ENCODE data around the gene TAS1R3.

TAS1R3 gene

DNA sequence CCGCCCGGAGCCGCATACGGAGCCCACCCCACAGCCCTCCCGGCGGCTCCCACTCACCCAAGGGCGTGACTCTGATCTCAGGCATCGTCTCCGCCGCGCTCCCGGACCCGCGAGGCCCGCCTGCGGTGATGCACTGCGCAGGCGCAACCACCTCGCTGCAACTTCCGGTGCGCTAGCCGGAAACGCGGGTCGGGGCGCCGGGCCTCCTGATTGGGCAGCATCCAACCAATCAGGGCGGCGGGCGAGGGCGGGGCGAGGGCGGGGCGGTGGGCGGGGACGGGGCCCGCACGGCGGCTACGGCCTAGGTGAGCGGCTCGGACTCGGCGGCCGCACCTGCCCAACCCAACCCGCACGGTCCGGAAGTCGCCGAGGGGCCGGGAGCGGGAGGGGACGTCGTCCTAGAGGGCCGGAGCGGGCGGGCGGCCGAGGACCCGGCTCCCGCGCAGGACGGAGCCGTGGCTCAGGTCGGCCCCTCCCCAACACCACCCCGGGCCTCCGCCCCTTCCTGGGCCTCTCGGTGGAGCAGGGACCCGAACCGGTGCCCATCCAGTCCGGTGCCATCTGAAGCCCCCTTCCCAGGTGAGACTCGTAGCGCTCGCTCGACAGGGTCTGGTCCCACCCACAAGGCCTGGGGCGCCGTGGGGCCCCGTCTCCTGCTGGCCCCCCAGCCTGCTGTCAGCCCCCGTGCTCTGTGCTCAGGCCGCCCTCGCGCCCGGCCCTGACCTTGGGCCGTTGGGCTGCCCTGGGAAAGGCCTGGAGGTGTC is 6.4 kb upstream of the TAS1R3 start, which contains the start of the genes CPTP and INTS11:
Gene CPTP, plus strand, starts transcription at position 279 of the 764 bp plus-strand sequence. CDS start 2,109 bp downstream, outside the sequence.
Gene INTS11, minus strand, starts transcription at position 137 of the 764 bp plus-strand sequence. Its CDS starts 52 bp downstream, at position 85.
- Histone ChIP-seq H3K4me3 (ENCODE audit: low read depth, low read length) (peak within 1 kb of the TSS; percentile 88), H3K4me1 (no peaks in the 10 kb centered on the region; the same call in 1 of the 2 replicates), H3K27me3 (no peaks in the 10 kb centered on the region), H3K9me3 (no peaks in the 10 kb centered on the region), H3K36me3 (peaks cover 28% of the 10 kb centered on the region)
- DNase-seq: peak; percentile 98
- TF ChIP-seq, protein P1, sequence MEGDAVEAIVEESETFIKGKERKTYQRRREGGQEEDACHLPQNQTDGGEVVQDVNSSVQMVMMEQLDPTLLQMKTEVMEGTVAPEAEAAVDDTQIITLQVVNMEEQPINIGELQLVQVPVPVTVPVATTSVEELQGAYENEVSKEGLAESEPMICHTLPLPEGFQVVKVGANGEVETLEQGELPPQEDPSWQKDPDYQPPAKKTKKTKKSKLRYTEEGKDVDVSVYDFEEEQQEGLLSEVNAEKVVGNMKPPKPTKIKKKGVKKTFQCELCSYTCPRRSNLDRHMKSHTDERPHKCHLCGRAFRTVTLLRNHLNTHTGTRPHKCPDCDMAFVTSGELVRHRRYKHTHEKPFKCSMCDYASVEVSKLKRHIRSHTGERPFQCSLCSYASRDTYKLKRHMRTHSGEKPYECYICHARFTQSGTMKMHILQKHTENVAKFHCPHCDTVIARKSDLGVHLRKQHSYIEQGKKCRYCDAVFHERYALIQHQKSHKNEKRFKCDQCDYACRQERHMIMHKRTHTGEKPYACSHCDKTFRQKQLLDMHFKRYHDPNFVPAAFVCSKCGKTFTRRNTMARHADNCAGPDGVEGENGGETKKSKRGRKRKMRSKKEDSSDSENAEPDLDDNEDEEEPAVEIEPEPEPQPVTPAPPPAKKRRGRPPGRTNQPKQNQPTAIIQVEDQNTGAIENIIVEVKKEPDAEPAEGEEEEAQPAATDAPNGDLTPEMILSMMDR (IDR thresholded peaks at IDR 0.05; ENCODE audit: low read depth, low read length): no peak

DNA sequence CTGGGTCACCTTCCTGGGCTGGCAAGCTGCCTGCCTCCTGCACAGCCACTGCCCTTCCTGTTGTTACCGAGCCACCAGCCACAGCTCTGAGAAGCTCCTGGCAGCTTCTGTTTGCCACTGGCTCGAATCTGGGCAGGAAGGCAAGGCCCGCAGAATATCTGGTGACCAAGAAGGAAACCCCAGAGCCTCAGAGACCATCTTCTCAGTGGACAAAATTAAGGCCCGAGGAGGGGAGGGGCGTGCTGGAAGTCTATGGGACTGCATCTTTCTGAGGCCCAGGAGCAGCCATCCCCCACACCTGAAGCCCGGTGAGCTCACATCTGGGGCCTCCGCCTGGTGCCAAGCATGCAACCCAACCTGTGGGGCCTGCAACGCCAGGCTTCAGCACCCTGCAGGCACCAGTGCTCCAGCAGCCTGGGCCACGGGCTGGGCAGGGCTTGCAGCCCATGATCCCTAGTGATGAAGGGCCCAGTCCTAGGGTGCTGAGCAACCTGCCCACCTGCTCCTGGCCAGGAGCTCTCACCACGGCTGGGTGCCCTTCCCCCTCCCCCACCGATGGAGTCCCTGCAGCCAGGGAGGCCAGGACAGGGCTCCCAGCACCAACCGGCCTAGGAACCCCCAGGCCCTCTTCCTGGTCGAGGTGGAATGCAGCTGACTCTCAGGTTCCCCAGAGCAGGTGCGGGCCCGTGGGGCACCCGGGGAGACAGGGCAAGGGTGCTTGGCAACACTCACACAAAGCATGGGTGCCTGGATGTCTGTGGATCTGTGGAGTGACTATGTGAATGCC is 5.6 kb upstream of the TAS1R3 start:
- Histone ChIP-seq H3K4me3 (ENCODE audit: low read depth, low read length) (peak overlapping the region; percentile 88), H3K4me1 (no peaks in the 10 kb centered on the region; the same call in 1 of the 2 replicates), H3K9me3 (no peaks in the 10 kb centered on the region), H3K36me3 (peaks cover 20% of the 10 kb centered on the region), H3K27me3 (no peaks in the 10 kb centered on the region; the same call in 1 of the 2 replicates)
- no peak for DNase-seq
- TF ChIP-seq, protein P1 (IDR thresholded peaks at IDR 0.05; ENCODE audit: low read depth, low read length): no peak

DNA sequence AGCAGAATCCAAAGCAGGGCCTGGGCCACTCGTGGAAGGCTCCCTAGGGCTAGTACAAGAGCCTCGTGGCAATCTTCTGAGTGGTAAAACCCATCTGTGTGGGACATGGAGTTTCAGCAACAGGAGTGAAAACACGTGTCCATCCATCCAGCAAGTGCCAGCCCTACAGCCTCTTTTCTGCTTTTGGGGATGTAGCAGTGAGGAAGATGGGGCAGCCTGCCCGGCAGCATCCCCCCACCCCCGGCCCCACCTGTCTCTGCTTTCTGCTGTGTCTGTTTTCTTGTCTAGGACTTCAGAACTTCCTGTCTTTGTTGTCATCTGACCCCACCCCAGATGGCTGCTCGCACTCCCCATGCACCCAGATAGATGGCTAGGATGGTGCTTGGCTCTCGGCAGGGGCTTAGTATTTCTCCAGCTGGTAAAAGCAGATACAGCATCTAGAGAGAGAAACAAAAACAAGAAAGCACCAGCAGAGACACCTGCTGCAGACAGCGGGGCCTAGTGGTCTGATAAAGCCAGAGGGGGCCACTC is 4.9 kb upstream of the TAS1R3 start:
- no peak overlapping the region for H3K4me3 ChIP-seq (ENCODE audit: low read depth, low read length)
- peaks cover 14% of the 10 kb centered on the region for H3K36me3 ChIP-seq
- H3K4me1 ChIP-seq: no peaks in the 10 kb centered on the region; the same call in 1 of the 2 replicates
- TF ChIP-seq, protein P1 (IDR thresholded peaks at IDR 0.05; ENCODE audit: low read depth, low read length): no peak
- peaks cover 6% of the 10 kb centered on the region for H3K27me3 ChIP-seq
- H3K9me3 ChIP-seq: no peaks in the 10 kb centered on the region
- DNase-seq: no peak

DNA sequence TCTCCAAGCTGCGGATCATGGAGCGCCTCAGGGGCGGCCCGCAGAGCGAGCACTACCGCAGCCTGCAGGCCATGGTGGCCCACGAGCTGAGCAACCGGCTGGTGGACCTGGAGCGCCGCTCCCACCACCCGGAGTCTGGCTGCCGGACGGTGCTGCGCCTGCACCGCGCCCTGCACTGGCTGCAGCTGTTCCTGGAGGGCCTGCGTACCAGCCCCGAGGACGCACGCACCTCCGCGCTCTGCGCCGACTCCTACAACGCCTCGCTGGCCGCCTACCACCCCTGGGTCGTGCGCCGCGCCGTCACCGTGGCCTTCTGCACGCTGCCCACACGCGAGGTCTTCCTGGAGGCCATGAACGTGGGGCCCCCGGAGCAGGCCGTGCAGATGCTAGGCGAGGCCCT is 3.8 kb upstream of the TAS1R3 start:
- H3K36me3 ChIP-seq: peaks cover 9% of the 10 kb centered on the region
- no peaks in the 10 kb centered on the region for H3K9me3 ChIP-seq
- no peak for DNase-seq
- H3K4me1 ChIP-seq: no peaks in the 10 kb centered on the region; the same call in 1 of the 2 replicates
- TF ChIP-seq, protein P1 (IDR thresholded peaks at IDR 0.05; ENCODE audit: low read depth, low read length): no peak
- H3K27me3 ChIP-seq: peaks cover 15% of the 10 kb centered on the region
- no peak overlapping the region for H3K4me3 ChIP-seq (ENCODE audit: low read depth, low read length)

DNA sequence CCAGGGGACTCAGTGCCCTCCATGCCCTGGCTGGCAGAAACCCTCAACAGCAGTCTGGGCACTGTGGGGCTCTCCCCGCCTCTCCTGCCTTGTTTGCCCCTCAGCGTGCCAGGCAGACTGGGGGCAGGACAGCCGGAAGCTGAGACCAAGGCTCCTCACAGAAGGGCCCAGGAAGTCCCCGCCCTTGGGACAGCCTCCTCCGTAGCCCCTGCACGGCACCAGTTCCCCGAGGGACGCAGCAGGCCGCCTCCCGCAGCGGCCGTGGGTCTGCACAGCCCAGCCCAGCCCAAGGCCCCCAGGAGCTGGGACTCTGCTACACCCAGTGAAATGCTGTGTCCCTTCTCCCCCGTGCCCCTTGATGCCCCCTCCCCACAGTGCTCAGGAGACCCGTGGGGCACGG is 2.8 kb upstream of the TAS1R3 start:
- DNase-seq: no peak
- H3K4me3 ChIP-seq (ENCODE audit: low read depth, low read length): no peak overlapping the region
- TF ChIP-seq, protein P1 (IDR thresholded peaks at IDR 0.05; ENCODE audit: low read depth, low read length): no peak
- H3K27me3 ChIP-seq: peaks cover 19% of the 10 kb centered on the region
- H3K36me3 ChIP-seq: peaks cover 4% of the 10 kb centered on the region
- no peaks in the 10 kb centered on the region for H3K9me3 ChIP-seq
- H3K4me1 ChIP-seq: no peaks in the 10 kb centered on the region; the same call in 1 of the 2 replicates

Data from BE2C (cell line).